Measurements from ENCODE around the gene TMEM271.

The TMEM271 gene, protein sequence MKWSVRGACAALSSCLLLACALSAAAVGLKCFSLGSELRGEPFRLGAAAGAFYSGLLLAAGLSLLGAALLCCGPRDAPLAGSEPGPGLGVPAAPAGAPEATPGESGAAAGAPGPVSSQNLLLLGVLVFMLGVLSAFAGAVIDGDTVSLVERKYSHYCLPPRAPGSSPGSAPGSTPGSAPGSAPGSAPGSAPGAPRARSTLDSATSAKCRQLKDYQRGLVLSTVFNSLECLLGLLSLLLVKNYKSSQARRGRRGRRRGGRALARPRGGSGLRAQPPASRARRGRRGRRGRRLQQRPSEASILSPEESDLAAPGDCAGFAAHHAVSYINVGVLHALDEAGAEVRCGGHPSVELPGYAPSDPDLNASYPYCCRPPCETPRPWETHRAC

DNA sequence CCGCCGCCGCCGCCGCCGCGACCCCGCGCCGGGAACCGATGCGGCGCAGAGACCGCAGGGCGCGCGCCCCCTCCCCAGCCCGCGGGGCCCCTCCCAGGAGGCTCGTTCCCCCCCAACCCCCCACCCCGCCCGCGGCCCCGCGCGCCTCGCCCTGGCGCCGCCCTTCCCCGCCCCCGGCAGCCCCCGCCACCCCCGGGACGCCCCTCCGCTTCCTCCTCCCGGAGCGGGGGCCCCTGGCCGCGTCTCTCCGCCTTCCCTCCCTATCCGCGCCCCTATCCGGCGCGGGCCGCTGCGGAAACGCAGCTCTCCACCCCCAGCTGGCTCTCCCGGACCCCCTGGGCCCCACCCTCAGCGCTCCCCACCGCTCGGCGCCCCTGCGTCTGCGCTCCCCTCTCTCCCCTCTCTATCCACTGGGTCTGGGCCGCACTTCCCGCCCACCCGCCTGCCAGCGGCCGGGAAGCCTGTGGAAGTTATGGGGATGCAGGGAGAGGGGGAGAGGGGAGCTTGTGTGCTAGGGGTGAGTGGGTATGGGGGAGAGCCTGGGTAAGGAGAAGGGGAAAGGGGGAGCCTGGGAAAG, at the start of gene TMEM271:
Gene TMEM271 (minus strand): TSS at position 51 of the 577 bp plus-strand sequence. CDS start 233 bp downstream, outside the sequence.
- DNase-seq (ENCODE audit: low read depth in 4 of 4, low spot score in 1 of 4) = no peak

DNA sequence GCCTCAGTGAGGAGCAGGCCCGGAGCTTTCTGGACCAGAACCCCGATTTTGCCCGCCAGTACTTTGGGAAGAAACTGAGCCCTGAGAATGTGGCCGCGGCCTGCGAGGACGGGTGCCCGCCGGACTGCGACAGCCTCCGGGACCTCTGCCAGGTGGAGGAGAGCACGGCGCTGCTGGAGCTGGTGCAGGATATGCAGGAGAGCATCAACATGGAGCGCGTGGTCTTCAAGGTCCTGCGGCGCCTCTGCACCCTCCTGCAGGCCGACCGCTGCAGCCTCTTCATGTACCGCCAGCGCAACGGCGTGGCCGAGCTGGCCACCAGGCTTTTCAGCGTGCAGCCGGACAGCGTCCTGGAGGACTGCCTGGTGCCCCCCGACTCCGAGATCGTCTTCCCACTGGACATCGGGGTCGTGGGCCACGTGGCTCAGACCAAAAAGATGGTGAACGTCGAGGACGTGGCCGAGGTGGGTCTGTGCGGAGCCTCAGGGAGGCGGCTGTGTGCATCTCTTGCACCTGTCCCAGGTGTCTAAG, 49.6 kb upstream of the TMEM271 start:
- DNase-seq (ENCODE audit: low read depth in 4 of 4, low spot score in 1 of 4) = no peak

DNA sequence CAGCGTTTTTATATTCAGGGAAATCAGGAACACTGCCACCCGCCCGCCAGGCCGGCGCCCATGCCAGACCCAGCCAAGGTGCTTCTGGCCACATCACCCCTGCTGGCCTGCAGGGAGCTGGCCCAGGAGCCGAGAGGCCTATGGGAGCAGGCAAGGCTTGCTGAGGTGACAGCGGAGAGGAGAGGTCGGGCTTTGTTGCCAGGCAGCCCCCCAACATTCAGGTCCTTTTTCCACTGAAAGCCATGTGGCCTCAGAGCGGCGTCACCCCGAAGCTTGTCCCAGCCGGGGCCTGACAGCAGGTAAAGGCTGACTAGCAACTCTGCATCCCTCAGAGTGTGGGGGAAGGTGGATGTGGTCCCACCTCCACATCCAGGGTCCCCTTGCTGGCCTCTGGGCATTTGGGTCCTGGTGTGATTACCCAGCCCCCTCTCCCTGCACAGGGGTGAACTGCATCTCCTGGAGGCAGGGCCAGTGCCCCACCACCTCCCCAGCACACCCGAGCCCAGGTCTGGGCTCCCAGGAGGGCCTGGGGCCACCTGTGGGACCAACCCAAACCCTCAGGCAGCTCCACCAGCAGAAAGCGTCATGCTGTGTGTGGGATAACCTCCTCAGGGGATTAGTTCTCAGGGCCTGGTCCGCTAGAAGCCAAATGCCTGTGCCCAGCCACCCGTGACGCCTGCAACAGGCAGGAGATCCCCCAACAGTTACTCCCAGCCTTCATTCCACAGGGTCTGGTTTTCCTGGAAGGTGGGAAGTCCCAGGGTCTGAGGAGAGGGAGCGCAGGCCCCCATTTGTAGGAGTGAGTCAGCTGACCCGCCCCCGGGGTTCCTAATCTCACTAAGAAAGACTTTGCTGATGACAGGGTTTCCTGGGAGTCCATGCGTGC, 48.9 kb upstream of the TMEM271 start, which contains the start of gene PDE6B:
Gene PDE6B (plus strand): TSS at position 869 of the 886 bp plus-strand sequence. CDS start 54 bp downstream, outside the sequence.
- no peak for DNase-seq (ENCODE audit: low read depth in 4 of 4, low spot score in 1 of 4)

DNA sequence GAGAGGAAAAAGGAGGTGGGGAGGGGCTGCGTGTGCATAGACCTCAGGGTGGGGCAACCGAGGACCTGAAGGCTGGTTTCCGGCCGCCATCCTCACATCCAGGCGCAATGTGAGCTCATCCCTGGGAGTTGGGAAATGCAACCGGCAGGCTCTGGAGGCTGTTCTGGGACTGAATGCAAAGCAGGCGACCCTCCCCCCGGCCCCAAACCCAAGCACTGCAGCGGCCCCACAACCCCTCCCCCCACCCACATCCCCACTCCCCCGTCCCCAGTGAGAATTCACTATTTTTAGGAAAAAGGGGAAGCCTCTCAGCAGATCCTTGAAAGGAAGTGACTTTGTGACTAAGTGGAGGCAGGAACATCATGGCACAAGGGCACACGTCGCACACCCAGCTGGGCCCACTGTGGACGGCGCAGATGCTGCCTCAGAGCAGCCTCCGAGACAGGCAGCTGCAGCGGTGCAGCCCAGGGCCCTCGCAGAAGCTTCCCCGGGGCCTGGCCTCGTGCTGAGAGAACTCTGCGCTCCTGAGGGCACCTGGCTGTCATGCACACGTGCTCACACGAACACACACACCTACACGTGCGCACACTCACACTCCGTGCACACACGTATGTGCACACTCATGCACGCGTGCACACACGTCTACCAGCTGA, 47.9 kb upstream of the TMEM271 start:
- no peak for DNase-seq (ENCODE audit: low read depth in 4 of 4, low spot score in 1 of 4)

DNA sequence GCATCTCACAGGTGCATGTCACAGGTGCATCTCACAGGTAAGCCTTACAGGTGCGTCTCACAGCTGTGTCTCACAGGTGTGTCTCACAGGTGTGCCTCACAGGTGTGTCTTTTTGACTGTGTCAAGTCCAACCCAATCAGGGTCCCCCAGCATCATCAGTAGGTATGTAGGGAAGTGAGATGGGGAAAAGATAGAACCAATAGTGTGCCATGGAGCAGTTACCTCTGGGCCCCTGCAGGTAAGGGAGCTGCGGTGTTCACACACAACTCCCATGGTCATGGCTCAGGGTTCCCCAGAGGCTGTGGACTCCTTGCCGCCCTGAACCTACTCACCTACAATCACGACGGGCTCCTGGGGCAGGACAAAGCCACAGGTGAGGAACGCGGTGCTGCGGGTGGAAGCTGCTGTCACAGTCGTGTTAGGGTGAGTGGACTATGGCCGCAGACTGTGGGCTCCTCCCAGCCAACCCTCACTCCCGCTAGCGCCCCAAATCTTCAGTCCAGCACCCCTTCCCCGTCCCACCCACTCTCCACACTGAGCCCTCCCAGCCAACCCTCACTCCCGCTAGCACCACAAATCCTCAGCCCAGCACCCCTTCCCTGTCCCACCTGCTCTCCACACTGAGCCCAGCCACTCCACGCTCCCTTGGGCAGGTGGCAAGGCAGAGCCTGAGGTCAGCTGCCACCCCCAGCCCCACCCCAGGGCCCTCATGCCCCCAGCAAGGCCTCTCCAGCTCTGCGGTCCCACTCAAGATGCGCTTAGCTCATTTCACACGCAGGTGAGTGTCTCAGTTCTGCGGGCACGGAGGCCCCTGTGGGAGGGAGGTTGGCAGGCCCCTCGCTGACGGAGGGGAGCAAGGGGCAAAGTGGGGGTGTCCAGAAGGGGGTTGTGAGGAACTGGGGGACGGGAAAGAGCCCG, 47.2 kb upstream of the TMEM271 start:
- DNase-seq (ENCODE audit: low read depth in 4 of 4, low spot score in 1 of 4) = no peak

DNA sequence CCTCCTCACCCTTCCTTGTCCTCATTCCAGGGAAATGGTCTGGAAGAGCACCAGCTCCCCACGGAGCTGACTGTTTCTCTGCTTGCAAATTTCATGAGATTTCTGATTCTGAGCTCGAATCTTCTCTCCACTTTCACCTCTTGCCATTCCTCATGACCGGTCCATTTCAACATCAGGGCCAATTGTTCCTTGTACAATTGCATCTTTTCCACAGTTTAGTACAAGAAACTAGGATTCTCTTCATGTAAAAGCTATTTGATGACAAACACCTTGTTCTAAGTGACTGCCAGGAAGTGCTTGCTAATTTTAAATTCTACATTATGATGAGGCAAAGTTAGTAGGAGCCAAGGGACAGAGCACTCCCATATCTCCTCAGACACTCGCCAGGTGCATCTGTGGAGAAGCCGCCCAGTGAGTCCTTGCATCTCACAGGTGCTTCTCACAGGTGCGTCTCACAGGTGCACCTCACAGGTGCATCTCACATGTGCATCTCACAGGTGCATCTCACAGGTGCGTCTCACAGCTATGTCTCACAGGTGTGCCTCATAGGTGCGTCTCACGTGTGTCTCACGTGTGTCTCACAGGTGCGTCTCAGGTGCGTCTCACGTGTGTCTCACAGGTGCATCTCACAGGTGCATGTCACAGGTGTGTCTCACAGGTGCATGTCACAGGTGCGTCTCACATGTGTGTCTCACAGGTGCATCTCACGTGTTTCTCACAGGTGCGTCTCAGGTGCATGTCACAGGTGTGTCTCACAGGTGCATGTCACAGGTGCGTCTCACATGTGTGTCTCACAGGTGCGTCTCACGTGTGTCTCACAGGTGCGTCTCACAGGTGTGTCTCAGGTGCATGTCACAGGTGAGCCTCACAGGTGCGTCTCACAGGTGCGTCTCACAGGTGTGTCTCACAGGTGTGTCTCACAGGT, 46.2 kb upstream of the TMEM271 start:
- no peak for DNase-seq (ENCODE audit: low read depth in 4 of 4, low spot score in 1 of 4)

DNA sequence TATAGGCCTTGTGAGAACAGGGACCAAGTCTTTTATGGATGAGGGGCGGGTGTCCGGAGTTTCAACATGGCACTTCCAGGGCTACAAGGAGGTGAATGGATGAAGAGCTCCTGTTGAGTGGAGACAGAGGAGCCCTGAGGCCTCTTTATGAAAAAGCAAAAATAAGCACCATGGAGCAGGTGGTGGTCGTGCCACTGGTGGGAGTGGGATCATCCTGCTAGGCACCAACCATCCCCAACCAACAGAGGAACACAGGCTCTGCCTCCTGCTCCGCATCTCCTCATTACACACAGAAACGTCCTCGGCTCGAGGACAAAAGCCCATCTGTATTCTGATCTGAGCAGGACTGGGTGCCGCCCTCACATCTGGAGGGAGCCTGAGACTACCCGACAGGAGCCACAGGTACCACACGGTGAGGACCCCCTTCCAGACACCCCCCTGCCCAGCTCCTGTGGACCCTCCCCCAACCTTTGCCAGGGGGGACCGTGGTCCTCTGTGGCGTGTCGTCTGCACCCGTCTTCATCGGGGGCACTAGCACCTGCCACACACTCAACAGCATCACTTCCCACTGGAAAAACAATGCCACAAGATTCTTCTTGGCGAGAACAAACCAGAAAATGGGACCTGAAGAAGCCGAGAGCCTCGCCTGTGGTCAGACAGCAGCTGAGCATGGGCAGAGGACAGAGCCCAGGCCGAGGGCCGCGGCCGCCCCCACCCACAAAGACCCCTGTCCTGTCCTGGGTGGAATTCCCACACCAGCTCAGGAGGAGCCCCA, 45.4 kb upstream of the TMEM271 start:
- no peak for DNase-seq (ENCODE audit: low read depth in 4 of 4, low spot score in 1 of 4)

DNA sequence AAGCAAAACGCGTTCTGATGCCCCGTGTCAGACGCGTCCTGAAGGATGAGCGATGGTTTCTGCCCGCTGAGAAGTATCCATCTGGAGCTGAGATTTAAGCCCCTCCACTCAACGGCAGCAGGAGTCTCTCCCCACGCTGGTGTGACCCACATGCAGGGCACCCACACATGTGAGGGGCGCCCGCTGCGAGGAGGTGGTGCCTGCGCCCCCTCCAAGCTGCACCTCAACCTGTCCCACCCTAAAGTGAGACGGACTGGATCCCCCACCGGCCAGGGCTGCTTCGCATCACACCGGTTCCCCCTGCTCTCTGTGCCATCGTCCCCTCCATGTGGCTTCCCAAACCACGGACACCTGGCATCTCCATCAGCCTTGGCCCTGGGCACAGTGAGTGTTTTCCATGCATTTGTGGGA, 44.8 kb upstream of the TMEM271 start:
- no peak for DNase-seq (ENCODE audit: low read depth in 4 of 4, low spot score in 1 of 4)

DNA sequence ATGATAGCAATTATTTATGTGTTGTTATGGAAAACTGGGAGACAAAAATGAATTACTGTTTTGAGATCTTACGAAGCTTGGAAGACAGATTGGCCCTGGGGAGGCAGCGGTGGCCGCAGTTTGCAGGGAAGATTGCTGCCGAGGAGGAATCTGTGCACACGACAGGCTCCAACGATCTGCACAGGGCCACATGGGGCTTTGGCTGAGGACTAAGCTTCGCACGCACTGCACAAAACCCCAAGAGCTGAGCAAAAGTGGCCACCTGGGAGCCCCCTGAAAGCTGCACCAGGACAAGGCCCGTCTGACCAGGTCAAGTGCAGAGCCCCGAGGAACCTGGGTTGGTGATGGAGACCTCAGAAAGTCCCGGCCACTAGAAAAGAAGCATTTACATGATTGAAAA, 44.1 kb upstream of the TMEM271 start:
- no peak for DNase-seq (ENCODE audit: low read depth in 4 of 4, low spot score in 1 of 4)

DNA sequence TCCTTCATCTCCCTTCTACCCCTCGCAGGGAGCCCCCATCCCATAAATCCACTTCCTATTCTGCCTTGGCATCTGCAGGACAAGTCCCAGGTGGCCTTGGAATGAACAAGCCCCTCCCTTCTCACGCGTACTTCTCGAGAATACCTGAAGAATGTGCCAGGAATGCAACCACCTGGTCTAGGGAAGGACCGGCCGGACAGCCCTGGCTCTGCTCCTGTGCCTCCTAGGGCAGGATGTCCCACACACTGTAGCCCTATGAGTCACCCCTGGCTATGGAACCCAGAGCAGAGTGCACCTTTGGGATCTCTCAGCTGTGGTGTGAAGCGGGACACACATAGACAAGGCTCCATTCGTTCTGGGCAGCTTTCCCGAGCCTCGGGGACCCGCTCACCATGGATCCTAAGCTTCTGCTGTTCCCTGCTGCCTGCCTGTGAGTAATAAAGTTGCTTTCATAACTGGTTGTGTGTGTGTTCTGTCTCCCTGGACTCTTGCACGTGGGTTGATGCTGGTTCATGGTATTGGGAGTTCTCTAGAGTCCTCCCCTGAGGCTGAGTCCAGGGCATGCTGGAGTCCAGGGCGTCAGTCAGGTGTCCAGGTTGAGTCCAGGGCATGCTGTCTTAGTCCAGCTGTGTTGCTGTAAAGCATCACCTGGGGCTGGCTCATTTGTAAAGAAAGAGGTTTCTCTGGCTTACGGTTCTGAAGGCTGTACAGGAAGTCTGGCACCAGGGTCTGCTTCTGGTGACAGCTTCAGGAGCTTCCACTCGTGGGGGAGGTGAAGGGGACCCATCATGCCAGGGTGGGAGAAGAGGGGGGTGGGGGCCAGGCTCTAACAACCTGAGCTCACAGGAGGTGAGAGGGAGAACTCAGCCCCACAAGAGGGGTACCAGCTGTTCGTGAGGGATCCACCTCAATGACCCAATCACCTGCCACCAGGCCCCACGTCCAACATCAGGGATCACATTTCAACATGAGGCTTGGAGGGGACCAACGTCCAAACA, 41.8 kb upstream of the TMEM271 start:
- no peak for DNase-seq (ENCODE audit: low read depth in 4 of 4, low spot score in 1 of 4)

DNA sequence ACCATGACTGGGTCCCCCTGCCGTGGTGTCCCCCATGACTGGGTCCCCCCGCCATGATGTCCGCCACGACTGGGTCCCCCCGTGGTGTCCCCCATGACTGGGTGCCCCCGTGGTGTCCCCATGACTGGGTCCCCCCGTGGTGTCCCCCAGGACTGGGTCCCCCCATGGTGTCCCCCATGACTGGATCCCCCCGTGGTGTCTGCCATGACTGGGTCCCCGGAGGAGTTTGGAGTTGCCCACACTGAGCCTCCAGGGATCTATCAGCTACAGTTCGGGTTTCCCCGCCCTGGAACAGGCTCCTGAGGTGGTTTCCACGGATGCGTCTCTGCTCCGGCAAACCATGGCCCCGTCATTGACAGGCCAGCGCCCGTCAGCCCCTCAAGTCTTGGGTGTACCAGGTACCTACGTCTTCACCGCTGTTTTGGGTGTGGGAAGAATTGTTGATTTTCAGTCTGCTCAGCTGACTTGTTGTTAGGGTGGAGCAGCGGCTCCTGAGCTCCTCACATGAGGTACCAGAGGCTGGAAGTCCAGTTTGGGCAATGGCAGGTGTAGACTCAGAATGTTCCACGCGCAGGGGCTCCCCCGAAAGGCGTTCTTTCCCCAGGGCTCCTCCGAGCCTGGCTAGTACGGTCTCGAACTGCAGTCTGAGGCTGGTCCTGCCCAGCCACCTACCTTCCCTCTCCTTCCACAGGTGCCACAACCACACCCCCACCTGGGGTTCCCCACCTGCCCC, 41.0 kb upstream of the TMEM271 start:
- DNase-seq (ENCODE audit: low read depth in 4 of 4, low spot score in 1 of 4) = no peak

DNA sequence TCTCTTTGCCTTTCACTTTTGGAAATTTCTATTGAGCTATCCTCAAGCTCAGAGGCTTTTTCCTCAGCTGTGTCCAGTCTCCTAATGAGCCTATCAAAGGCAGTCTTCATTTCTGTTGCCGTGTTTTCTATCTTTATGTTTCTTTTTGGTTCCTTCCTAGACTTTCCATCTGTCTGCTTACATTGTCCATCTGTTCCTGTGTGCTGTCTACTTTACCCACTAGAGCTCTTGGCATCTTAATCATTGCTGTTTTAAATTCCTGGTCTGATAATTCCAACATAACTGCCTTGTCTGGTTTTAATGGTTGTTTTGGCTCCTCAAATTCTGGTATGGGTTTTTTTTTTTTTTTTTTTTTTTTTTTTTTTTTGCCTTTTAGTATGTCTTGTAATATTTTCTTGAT, 40.0 kb upstream of the TMEM271 start:
- no peak for DNase-seq (ENCODE audit: low read depth in 4 of 4, low spot score in 1 of 4)

DNA sequence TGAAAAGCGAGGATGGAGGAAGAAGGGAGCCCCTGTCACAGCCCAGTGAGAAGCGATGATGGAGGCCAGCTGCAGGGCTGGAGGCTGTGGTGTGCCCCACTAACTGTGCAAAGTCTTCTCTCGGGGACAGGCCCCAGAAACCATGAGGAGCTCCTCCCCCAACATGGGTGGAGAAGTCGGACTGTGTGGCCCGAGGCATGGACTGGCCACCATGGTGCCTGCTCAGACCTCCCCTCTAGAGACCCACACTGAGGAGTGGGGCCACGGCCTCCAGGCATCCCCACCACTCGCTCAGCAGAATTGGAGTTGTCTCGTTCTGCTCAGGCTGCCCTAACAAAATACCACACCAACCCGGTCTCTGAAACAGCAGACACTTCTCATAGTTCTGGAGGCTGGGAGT, 37.0 kb upstream of the TMEM271 start:
- DNase-seq (ENCODE audit: low read depth in 4 of 4, low spot score in 1 of 4) = no peak

DNA sequence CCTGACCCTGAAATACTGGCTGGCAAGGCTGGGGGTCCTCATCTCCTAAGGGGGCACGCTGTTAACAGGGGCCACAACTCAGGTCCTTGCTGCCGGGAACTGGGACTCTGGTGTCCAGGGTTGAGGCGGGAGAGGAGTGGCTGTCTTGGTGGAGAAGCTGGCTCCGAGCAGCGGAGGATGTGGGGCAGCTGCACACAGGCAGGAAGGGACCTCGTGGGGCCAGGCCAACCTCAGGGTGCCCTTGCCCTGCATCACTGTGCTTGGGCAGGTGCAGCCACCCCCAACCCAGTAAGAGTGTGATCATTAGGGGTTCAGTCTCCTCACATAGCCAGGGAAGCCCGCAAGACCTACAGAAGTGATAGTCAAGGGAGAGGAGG, 36.6 kb upstream of the TMEM271 start:
- no peak for DNase-seq (ENCODE audit: low read depth in 4 of 4, low spot score in 1 of 4)

DNA sequence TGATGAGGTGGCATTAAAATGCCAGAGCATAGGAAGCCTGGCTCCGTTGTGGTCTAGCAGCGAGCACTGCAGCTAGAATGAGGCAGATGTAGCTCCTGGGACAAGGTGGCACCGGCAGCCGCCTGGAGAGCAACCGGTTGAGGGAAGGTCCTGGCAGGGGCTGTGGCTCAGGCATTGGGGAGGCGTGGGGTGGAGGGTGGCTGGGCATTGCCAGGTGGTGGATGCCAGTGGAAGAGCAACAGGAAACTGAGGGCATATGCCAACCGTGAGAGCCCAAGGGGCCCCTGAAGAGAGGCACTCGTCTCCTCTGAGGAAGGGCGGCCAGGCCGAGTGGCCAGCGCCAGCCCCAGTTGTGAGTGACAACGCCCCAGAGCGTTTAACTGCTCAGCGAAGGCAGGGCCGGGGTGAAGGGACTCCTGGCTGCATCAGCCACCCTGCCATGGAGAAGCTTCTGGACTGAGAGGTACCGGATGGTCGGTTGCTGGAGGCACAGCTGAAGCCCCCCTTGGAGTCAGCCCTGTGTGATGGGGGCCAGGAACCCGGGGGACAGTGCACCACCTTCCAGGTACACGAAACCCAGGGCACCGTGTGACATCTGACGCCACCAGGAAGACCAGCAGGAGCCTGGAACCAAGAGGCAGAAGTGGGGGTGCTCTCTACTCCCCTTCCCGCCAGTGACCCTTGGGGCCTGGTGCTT, 36.1 kb upstream of the TMEM271 start:
- no peak for DNase-seq (ENCODE audit: low read depth in 4 of 4, low spot score in 1 of 4)
